Inflammatory macrophage treated with lipopolysaccharide for 1 hour (primary cell): ENCODE results near the gene AMFR.

Source experiments
- DNase-seq, 2 donors: peaks; one replicate each; pipeline ENCODE4 v3.0.0-alpha.2; 2020 to 2022

The AMFR gene

GRCh38 chr16:56329887-56330286 is 95.5 kb downstream of the AMFR start:
- DNase-seq, result no peak

GRCh38 chr16:56328276-56329022 is 96.9 kb downstream of the AMFR start:
- DNase-seq, result no peak

DNA sequence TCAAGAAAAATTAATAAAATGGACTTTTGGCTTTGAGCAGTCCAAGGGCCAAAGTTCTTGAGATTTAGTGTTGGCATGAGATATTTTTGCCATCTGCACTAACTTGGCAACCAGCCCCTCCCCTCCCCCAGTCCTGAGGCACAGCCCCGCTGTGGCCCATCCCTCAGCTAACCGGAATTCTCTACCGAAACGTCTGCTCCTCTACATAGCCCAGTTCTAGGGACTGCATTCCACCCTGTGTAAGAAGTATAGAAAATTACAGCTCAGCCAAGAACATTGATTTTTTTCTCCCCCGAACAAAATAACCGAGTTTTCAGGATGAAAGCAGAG is 97.5 kb downstream of the AMFR start:
- DNase-seq, result no peak

DNA sequence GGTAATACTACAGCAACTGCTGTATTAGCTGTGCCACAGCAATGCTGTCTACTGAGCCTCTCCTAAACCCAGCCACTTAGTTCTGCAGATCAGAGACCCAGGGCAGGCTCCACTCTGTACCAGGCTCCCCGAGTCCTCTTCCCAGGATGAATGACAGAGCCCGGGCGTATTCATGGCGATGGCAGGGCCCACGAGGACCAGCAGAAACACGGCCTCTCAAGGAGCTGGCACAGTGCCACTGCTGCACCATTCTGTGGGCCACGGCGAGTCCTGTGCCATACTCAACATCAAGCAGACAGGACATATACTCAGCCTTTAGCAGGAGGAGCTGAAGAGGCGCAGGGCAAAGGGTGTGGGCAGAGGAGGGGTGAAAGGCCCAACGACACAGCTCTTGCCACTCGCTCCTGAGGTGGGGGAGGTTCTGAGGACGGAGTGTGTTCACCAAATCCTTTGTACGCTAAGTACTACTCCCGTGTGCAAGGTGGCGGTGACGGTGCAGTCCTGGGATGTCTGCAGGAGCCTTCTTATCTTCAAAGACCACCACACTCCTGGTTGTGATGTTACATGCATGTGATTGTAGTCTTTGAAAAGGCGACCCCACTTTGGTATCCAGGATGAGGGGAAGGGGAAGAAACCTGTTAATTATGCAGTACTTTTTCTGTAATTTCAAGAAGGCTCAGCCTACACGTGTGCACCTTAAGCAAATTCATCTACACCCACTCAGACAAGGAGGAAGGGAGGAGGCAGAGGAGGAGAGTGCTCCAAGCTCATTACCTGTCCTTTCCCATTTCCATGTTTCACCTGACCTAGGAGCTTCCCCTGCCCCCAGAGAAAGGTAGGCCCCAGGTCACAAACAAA is 98.0 kb downstream of the AMFR start:
- no peak for DNase-seq

- DNase-seq, result no peak
These were observed 99.4 kb downstream of the AMFR start for GRCh38 chr16:56325956-56326355.

DNA sequence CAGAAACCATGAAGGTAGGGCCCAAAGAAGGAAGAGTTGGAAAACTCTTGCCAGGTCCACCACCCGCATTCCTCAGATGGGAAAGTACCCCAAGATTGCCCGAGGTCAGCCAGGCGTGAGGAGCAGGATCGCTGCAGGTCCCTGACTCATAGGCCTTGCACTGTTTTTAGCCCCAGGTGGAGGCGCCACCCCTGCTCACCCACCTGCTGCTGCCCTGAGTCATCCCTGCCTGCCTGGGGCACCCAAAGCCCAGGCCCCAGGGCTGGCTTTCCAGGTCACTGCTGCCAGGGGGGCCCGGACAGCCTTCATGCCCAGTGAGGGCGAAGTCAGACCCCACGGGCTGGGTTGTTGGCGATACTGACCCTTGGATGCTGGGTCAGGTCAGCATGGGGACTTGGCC is 100.9 kb downstream of the AMFR start:
- DNase-seq, result no peak

GRCh38 chr16:56321571-56321970 is 103.8 kb downstream of the AMFR start:
- DNase-seq, result no peak

- no peak for DNase-seq
These were observed 104.4 kb downstream of the AMFR start for GRCh38 chr16:56320811-56321558.

- no peak for DNase-seq
These were observed 105.3 kb downstream of the AMFR start for GRCh38 chr16:56320056-56320455.

DNA sequence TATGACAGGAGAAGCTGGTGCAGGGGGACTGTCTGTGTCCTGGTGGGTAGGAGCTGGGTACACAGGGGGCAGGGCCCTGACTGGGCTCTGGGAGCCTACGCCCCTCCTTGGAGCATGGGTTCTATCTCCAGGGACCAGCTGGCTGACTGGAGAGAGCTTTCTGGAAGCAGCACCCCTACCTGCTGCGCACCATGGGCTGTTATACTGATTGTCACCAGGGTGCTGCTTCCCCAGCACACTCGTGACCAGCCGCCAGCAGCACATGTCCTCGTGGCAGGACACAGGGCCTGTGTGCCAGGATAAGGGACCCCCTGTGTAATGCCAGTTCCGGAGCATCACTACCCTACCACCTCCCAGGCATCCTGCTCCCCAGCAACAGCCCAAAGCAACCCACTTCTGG is 106.0 kb downstream of the AMFR start:
- DNase-seq, result no peak

GRCh38 chr16:56318827-56319140 is 106.6 kb downstream of the AMFR start:
- DNase-seq, result no peak

GRCh38 chr16:56317998-56318826 is 107.1 kb downstream of the AMFR start:
- peak; percentile 52 to 89 for DNase-seq

DNA sequence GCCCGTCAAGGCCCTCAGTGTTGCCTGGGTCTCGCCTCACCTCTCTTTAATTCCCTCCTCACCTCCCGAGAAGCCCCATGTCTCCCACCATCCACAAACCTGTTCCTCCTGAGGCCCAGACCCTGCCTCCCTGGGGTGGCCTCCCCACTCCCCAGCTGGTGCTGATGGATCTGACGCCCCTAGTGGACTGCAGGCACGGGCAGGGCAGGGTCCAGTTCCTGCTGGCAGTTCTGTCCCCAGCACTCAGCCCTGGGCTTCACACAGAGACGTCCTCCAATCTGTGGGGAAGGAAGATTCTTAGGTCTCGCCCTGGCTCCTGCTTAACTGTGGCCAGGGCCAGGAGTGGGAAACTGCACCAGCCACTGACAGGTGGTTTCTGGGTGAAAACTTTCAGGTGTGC is 108.8 kb downstream of the AMFR start:
- DNase-seq, result no peak

DNA sequence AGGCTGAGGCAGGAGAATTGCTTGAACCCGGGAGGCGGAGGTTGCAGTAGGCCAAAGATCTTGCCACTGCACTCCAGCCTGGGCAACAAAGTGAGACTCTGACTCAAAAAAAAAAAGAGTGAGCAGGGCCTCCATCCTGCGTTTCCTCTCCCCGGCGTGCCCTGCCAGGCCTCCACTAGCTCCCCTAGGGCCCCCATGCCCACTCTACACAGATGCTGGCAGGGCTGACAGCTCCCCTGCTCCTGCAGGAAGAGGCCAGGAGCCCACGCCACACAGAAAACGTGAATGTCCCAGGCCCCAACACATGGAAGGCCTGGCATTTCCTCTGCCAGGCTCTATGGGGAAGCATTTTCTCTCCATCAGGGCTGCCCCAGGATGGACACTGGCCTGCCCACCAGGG is 109.4 kb downstream of the AMFR start:
- DNase-seq, result no peak

- DNase-seq, result no peak
These were observed 111.0 kb downstream of the AMFR start for GRCh38 chr16:56314244-56314850.

- no peak for DNase-seq
These were observed 112.8 kb downstream of the AMFR start for GRCh38 chr16:56312556-56312955.

GRCh38 chr16:56312028-56312300 is 113.4 kb downstream of the AMFR start:
- no peak for DNase-seq
